GM04504 (cell line): ENCODE measurements around the gene NIPAL1.

Source experiments
- DNase-seq: peaks from one replicate; pipeline ENCODE4 v3.0.0-alpha.2; 2012; ENCODE audit warnings: low read depth

Gene NIPAL1

DNA sequence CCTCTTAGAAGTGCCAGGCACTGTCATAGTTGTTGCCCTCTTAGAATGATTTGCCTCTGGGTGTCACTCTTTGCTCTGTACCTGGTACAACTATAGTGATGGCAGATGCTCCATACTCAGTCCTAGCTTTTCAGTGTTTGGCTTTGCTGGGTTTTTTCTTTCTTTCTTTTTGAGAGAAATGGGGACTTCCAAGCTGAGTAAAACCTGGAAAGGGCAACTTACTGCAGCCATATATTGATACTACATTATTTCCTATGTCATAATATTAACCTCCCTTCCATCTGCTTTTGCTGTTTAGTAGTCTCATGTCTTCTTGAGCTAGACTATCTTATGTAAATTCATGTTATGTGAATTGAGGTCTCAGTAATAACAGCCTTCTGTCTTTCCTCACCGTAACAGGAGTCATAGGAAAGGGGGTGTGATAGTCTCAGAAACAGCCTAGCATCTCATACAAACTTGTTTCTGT is 49.0 kb downstream of the NIPAL1 start:
- no peak for DNase-seq

GRCh38 chr4:48067536-48067935 is 51.0 kb downstream of the NIPAL1 start:
- DNase-seq, result no peak

- DNase-seq, result no peak
These were observed 51.6 kb downstream of the NIPAL1 start for GRCh38 chr4:48068182-48068581.

DNA sequence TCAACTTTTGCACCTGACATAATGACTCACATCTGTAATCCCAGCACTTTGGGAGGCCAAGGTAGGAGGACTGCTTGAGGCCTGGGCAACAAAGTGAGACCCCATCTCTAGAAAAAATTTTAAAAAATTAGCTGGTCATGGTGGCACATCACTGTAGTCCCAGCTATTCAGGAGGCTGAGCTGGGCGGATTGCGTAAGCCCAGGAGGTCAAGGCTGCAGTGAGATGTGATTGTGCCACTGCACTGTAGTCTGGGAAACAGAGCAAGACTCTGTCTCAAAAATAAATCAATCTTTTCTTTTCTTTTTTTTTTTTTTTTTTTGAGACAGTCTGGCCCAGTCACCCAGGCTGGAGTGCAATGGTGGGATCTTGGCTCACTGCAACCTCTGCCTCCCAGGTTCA is 52.5 kb downstream of the NIPAL1 start:
- no peak for DNase-seq

- no peak for DNase-seq
These were observed 54.6 kb downstream of the NIPAL1 start for GRCh38 chr4:48071191-48071590.

- no peak for DNase-seq
These were observed 57.1 kb downstream of the NIPAL1 start for GRCh38 chr4:48073567-48074103.

DNA sequence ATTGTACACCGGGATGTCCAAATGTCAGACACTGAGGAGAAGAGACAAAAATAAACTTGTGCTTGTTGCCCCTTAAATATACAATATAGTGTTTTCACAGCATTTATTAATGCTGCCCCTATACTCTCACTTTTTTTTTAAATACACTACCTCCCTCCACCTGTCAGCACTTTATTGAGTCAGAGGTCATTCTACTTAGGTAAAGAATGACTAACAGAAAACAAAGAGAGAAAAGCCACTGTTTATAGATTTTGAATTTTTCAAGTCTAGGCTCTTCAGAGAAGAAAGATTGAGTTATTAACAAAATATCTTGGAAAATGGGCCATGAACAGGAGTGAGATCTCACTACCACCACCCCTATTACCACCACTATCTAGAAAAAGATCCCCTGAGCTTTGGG is 58.1 kb downstream of the NIPAL1 start:
- no peak for DNase-seq

GRCh38 chr4:48078425-48078824 is 61.9 kb downstream of the NIPAL1 start:
- DNase-seq, result no peak

DNA sequence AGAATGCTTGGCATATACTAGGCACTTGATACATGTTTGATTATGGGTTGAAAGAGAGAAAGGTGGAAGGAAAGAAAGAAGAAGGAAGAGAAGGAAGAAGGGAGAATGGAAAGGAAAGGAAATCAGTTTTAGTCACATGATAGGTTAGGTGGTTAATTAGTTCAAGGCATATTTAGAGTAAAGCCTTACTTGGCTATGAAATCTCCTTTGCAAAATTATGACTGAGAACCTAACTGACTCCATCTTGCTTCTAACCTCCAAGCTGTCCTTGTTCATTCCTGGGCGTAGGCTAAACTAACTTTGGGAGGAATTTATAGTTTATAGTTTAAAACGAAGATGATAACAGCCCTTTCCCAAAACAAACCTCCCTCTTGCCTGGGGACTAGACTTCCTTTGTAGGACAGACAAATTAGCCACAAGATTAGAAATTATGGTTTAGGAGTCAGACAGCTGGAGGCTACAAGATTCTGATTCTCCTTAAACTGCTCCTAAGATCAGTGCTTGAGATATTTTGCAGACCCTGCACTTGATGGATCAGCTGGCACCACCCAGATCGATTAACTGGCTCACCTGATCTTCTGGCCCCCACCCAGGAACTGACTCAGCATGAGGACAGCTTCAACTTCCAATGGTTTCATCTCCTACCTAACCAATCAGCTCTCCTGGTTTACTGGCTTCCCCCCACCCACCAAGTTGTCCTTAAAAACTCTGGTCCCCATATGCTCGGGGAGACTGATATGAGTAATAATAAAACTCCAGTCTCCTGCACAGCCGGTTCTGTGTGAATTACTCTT is 62.5 kb downstream of the NIPAL1 start:
- DNase-seq, result no peak

DNA sequence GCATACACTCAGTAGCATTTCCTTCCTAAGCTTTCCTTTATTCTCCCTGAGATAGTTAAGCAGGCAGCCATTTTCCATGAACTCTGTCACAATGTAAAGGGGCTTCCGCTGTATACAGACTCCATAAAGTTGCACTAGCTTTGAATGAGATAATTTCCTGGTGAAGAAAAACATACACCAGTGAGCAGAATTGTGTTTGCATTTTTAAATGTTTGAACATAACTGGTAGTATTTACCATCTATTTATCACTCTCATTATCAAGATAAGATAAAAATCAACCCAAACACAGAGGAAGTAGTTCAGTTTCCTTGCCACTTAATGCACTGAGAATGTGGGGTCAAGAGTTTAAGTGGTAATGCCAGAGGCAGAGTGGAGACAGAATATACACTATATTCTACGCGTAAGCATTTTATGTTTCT is 63.4 kb downstream of the NIPAL1 start:
- DNase-seq, result no peak

DNA sequence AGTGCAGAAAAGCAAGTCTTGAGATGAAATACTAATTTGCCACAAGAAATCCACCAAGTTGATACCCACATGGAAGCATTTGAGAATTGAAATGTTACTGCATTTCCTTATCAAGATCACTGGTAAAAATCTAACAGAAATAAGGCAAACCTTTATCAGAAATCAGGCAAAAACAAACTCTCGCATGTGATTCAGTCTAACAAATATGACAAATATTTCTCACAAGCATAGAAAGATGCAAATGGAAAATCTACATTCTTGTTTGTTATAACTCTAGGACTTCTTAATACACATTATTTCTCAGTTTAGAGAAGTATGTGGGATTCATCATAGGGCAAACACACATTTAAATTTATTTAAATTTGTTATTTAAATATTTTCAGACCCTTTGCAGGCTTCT is 64.6 kb downstream of the NIPAL1 start:
- no peak for DNase-seq

- no peak for DNase-seq
These were observed 66.4 kb downstream of the NIPAL1 start for GRCh38 chr4:48082956-48083355.

- DNase-seq, result no peak
These were observed 69.4 kb downstream of the NIPAL1 start for GRCh38 chr4:48085821-48086589.
